Neural cell (in vitro differentiated cells): ENCODE data around the gene ARPC4. TPM values are rescaled to one million over a fixed set of nuclear protein-coding genes. Genes with fewer than 3 reads are reported as not detected.

Experiments used
- H2AFZ ChIP-seq: fragments of 200-600, 300-800 bp; sonication (generic), shearing (Covaris generic); 2 replicates; pipeline ENCODE4 v1.6.0; 2014; ENCODE audit warnings: low read depth, mild to moderate bottlenecking, antibody characterized with exemption, low read length, moderate library complexity
- H3F3A ChIP-seq: fragments of 200-600 bp; shearing (Covaris generic); 2 replicates; pipeline ENCODE4 v1.6.1; 2016; ENCODE audit warnings: mild to moderate bottlenecking, moderate library complexity, mixed read lengths, antibody characterized with exemption, low read length; ENCODE audit not compliant: insufficient read depth, poor library complexity, severe bottlenecking
- H3K27ac ChIP-seq: fragments of 200-600, 300-800 bp; sonication (generic), shearing (Covaris generic); 2 replicates; pipeline ENCODE4 v1.5.1; 2014; ENCODE audit warnings: mild to moderate bottlenecking, low read length, moderate library complexity
- H3K27me3 ChIP-seq: fragments of 300-800, 200-600 bp; sonication (generic), shearing (Covaris generic); 2 replicates; pipeline ENCODE4 v1.6.0; 2014; ENCODE audit warnings: mild to moderate bottlenecking, low read depth, low read length, moderate library complexity; ENCODE audit not compliant: insufficient read depth
- H3K36me3 ChIP-seq: fragments of 300-800, 200-600 bp; sonication (generic), shearing (Covaris generic); 2 replicates; pipeline ENCODE4 v1.5.1; 2014; ENCODE audit warnings: mild to moderate bottlenecking, antibody characterized with exemption, low read length, moderate library complexity; ENCODE audit not compliant: insufficient read depth
- H3K4me2 ChIP-seq: fragments of 300-800, 200-600 bp; sonication (generic), shearing (Covaris generic); 2 replicates; pipeline ENCODE4 v1.6.0; 2014; ENCODE audit warnings: mild to moderate bottlenecking, low read length
- H3K4me3 ChIP-seq: fragments of 300-800, 200-600 bp; sonication (generic), shearing (Covaris generic); 2 replicates; pipeline ENCODE4 v1.5.1; 2014; ENCODE audit warnings: mild to moderate bottlenecking, low read length, moderate library complexity
- H3K79me2 ChIP-seq: fragments of 200-600 bp; shearing (Covaris generic); replicated peaks from 2 replicates; pipeline ENCODE4 v1.6.0; 2014; ENCODE audit warnings: mild to moderate bottlenecking, low read length, moderate library complexity; ENCODE audit not compliant: insufficient read depth
- H3K9ac ChIP-seq: fragments of 300-800, 200-600 bp; sonication (generic), shearing (Covaris generic); 2 replicates; pipeline ENCODE4 v1.6.1; 2016; ENCODE audit warnings: mild to moderate bottlenecking, low read length, mixed read lengths
- H3K9me2 ChIP-seq: fragments of 200-600 bp; shearing (Covaris generic); 2 replicates; pipeline ENCODE4 v1.6.1; 2016; ENCODE audit warnings: mild to moderate bottlenecking, low read length, mixed read lengths; ENCODE audit not compliant: insufficient read depth
- H3K9me3 ChIP-seq: fragments of 200-600, 300-800 bp; sonication (generic), shearing (Covaris generic); 2 replicates; pipeline ENCODE4 v1.6.1; 2016; ENCODE audit warnings: mild to moderate bottlenecking, mixed run types, low read length, moderate library complexity, mixed read lengths
- H4K20me1 ChIP-seq: fragments of 200-600 bp; shearing (Covaris generic); 2 replicates; pipeline ENCODE4 v1.6.1; 2016; ENCODE audit warnings: mild to moderate bottlenecking, mixed run types; ENCODE audit not compliant: insufficient read depth
- CTCF ChIP-seq: fragments of 450-650 bp; IDR thresholded peaks from 2 replicates; pipeline ENCODE4 v1.5.1; 2014; ENCODE audit warnings: antibody characterized with exemption, mild to moderate bottlenecking, moderate library complexity; ENCODE audit not compliant: poor library complexity, severe bottlenecking
- EP300 ChIP-seq: fragments of 450-650 bp; conservative IDR thresholded peaks from 2 replicates; pipeline ENCODE4 v1.6.1; 2014; ENCODE audit warnings: antibody characterized with exemption, mild to moderate bottlenecking, moderate library complexity; ENCODE audit not compliant: poor library complexity, severe bottlenecking
- EZH2 ChIP-seq: fragments of 200-600, 300-800 bp; shearing (Covaris generic), sonication (generic); IDR thresholded peaks from 2 replicates; pipeline ENCODE4 v1.6.1; 2014; ENCODE audit warnings: antibody characterized with exemption, low read length, borderline replicate concordance, mild to moderate bottlenecking; ENCODE audit not compliant: insufficient read depth, poor library complexity, severe bottlenecking
- MXI1 ChIP-seq: fragments of 450-650 bp; conservative IDR thresholded peaks from 2 replicates; pipeline ENCODE4 v1.6.1; 2014; ENCODE audit warnings: antibody characterized with exemption, mild to moderate bottlenecking; ENCODE audit not compliant: poor library complexity, severe bottlenecking
- POLR2AphosphoS5 ChIP-seq: IDR thresholded peaks from 2 replicates; pipeline ENCODE4 v1.6.1; 2012
- RAD21 ChIP-seq: fragments of 450-650 bp; conservative IDR thresholded peaks from 2 replicates; pipeline ENCODE4 v1.6.1; 2014; ENCODE audit warnings: antibody characterized with exemption, mild to moderate bottlenecking, moderate library complexity
- REST ChIP-seq: IDR thresholded peaks from 2 replicates; pipeline ENCODE4 v1.6.1; 2012; ENCODE audit warnings: borderline replicate concordance
- SMC3 ChIP-seq: fragments of 450-650 bp; conservative IDR thresholded peaks from 2 replicates; pipeline ENCODE4 v1.6.1; 2014; ENCODE audit warnings: antibody characterized with exemption, mild to moderate bottlenecking, moderate library complexity; ENCODE audit not compliant: poor library complexity
- TAF1 ChIP-seq: IDR thresholded peaks from 2 replicates; pipeline ENCODE4 v1.6.1; 2012; ENCODE audit warnings: low read depth
- polyA plus RNA-seq: library from polyadenylated mRNA; depleted of rRNA; stranded (reverse); fragments of >200 nt; gene quantifications from 2 replicates; pipeline ENCODE4 v1.2.3, GENCODE V29; 2014

The ARPC4 gene
- polyA plus RNA-seq, 1 donor from 2014 or later: 179 TPM

- Histone ChIP-seq H3K27me3 (no peaks in the 10 kb centered on the region), H3K79me2 (no peaks in the 10 kb centered on the region), H3K36me3 (no peaks in the 10 kb centered on the region), H3K27ac (no peak overlapping the region), H3F3A (no peaks in the 10 kb centered on the region), H3K4me3 (no peak overlapping the region), H3K9ac (no peak overlapping the region), H3K9me2 (no peaks in the 10 kb centered on the region), H3K4me2 (no peak overlapping the region), H4K20me1 (no peaks in the 10 kb centered on the region), H3K9me3 (no peaks in the 10 kb centered on the region), H2AFZ (no peak overlapping the region)
- TF ChIP-seq REST (no peak), RAD21 (no peak), TAF1 (no peak), POLR2AphosphoS5 (no peak), CTCF (no peak), SMC3 (no peak), EZH2 (no peak), EP300 (no peak), MXI1 (no peak)
Observed at GRCh38 chr3:9768141-9768775, 24.6 kb upstream of the ARPC4 start.

- Histone ChIP-seq H3K79me2 (no peaks in the 10 kb centered on the region), H3K4me3 (peak overlapping the region; percentile 61), H3K9me3 (no peaks in the 10 kb centered on the region), H4K20me1 (no peaks in the 10 kb centered on the region), H3K9me2 (no peaks in the 10 kb centered on the region), H3K27me3 (no peaks in the 10 kb centered on the region), H3K9ac (peak overlapping the region; percentile 53), H3K27ac (no peak overlapping the region), H3K4me2 (no peak overlapping the region), H3K36me3 (no peaks in the 10 kb centered on the region), H2AFZ (no peak overlapping the region), H3F3A (no peaks in the 10 kb centered on the region)
- TF ChIP-seq EP300 (no peak), TAF1 (no peak), REST (no peak), RAD21 (no peak), CTCF (no peak), SMC3 (no peak), EZH2 (no peak), MXI1 (no peak)
Observed at GRCh38 chr3:9769012-9769411, 23.9 kb upstream of the ARPC4 start.
